Heart left ventricle (tissue), 13 donors: ENCODE measurements around the gene AFAP1.

Experiments
- POLR2A ChIP-seq, 2 donors: fragments of 450-650 bp; IDR thresholded peaks; one replicate each; pipeline ENCODE4 v1.6.1; 2017; ENCODE audit warnings: antibody characterized with exemption in 2 of 2, mild to moderate bottlenecking in 2 of 2, moderate library complexity in 2 of 2
- TF ChIP-seq, protein P1 (sequence below), 12 donors: fragments of 200-600 bp; sonication (generic) in 4 of 12; IDR thresholded peaks; one replicate each; pipeline versions ENCODE4 v1.5.0 to v1.8.0; 2018 to 2022; ENCODE audit warnings: antibody characterized with exemption in 12 of 12, mild to moderate bottlenecking in 5 of 12
- donor health status: ischemic (EF 13 %, LVEDD 7.1; RV severe dilation, severe dysfunction).
- donor health status: DM: no; HTN: yes; CAD: no.
- donor health status: DM: no; HTN: no; CAD: no.
- donor health status: ischemic (EF 25% LVEDD 6.9; RV normal size, moderate dysfunction).
- donor health status: ischemic (EF 25% LVEDD 5.7; RV mildly dilated, moderate dysfunction).
- donor health status: ischemic (EF 35%, LVEDD 5.7; RV mildly dilated, moderate dysfunction).
- donor health status: nonischemic (EF 11% LVEDD 7.7; RV severe dilation, severe dysfunction).
- donor health status: DM: yes; HTN: yes; CAD: no.
- donor health status: PGD.
- donor health status: ischemic (EF 29% LVEDD 5.4; RV normal size, mild dysfunction).
- donor health status: nonischemic (EF 23%, LVEDD 6.1; RV moderate dilation, normal function).

DNA sequence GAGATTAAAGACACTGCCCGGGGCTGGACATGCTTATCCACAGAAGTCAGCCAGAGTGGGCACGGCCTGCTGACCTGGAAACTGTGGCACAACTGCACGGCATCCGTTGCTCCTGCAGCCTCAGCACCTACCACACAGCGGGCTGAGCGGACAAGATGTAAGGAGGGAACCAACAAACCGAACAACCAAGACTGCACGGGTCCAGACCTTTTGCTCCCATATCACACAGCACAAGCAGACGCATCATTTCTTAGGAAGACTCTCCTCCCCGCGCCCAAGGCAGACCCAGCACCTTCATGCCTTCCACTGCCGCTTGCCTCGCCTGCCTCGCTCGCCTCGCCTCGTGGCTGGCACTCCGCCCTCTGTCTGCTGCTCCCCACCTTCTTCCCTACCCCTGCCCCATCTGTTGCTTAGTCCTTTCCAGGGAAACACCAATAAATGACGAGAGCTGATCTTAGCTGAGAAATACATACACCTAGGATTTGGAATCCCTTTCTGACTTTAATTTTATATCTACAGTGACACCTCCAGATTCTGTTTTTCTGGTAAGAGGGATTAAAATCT lies 79.0 kb downstream of the AFAP1 start:
- TF ChIP-seq, protein P1, sequence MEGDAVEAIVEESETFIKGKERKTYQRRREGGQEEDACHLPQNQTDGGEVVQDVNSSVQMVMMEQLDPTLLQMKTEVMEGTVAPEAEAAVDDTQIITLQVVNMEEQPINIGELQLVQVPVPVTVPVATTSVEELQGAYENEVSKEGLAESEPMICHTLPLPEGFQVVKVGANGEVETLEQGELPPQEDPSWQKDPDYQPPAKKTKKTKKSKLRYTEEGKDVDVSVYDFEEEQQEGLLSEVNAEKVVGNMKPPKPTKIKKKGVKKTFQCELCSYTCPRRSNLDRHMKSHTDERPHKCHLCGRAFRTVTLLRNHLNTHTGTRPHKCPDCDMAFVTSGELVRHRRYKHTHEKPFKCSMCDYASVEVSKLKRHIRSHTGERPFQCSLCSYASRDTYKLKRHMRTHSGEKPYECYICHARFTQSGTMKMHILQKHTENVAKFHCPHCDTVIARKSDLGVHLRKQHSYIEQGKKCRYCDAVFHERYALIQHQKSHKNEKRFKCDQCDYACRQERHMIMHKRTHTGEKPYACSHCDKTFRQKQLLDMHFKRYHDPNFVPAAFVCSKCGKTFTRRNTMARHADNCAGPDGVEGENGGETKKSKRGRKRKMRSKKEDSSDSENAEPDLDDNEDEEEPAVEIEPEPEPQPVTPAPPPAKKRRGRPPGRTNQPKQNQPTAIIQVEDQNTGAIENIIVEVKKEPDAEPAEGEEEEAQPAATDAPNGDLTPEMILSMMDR (IDR thresholded peaks at IDR 0.05), result no peak
- TF ChIP-seq POLR2A (IDR thresholded peaks at IDR 0.05), result no peak
